HL-60/S4 (cell line): ENCODE results near the gene ARL15.
"Not testable (repeated sequence)": the region's sequence is repeated elsewhere in the genome, so short reads cannot be mapped to it uniquely, and the experiment has no call there.

Source experiments
- in situ Hi-C: fragments of 300-500 bp; cut with MboI; formaldehyde crosslinking; loops from 2 replicates; pipeline ENCODE4 v1.14.3; 2022; ENCODE audit warnings: low sequenced_read_pairs

The ARL15 gene

DNA sequence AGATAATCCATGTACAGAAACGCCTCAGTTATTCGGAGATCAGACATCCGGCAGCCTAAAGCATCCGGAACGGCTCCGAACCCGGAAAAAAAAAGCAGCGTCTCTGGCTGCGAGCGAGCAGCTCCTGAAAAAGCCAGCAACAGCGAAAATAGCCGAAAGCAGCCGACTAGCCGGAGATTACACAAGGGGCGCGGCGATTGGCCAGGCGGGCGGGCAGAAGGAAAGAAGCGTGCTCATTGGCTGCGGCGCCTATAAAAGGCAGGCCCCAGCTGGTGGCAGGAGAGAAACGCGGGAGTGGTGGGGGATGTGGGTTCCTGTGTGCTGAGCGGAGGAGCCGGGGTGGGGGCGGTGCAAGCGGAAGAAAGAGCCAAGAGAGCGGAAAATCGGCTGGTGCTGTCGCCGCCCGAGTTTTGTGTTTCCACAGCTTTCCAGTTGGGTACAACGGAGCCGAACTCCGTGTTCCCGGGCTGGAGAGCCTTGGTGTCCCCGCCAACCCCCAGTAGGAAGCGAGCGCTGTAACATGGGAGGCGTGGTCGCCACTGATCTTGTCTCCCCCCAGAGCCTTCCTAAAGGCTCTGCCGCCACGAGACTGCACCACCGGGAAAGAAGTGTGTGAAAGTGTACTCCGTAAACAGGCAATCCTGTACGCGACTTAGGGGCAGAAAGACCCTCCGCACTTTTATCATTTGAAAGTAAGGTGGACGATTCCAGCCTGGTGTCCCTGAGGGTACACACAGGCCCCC is at the start of gene ARL15:
TSS of gene ARL15 (minus strand) at position 141 of the 743 bp plus-strand sequence.
- in situ Hi-C loops = no loop called here

- in situ Hi-C loops = no loop called here
Measured at GRCh38 chr5:54360089-54360488, 49.7 kb upstream of the ARL15 start.

DNA sequence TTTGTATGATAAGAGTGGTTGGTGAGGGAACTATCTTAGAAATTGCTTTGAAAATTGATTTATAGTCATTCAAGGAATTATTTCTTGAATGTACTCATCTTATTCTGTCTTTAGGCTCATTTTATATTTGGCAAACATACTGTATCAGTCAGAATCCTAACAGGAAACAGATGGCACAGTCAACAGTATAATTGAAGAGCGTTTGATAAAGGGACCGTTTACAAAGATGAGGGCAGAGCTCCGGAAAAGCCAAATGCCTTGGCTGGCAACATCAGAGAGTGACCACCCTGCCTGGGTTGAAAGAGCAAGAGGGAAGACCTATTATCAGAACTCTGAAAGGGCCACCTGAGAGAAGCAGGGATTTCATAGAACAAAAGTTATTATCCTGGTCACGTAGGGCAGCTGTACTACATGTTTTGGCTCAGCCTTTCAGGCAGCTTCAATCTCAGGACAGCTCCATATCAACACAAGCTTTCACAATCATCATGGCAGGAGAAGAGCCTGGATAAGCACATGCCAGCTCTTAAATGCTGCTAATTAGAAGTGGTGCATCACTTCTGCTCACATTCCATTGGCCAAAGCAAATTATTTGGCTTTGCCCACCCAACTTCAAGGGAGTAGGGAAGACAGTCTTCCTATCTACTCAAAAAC is 47.2 kb upstream of the ARL15 start:
- in situ Hi-C loops = no loop called here

GRCh38 chr5:54353933-54354564 is 43.7 kb upstream of the ARL15 start:
- in situ Hi-C loops = not testable (repeated sequence)

DNA sequence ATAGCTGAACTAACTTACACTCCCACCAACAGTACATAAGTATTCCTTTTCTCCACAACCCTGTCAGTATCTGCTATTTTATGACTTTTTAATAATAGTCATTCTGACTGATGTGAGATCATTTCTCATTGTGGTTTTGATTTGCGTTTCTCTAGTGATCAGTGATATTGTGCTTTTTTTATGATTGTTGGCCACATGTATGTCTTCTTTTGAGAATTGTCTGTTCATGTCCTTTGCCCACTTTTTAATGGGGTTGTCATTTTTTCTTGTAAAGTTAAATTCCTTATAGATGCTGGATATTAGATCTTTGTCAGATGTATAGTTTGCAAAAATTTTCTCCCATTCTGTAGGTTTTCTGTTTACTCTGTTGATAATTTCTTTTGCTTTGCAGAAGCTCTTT is 42.2 kb upstream of the ARL15 start:
- in situ Hi-C loops = not testable (repeated sequence)

- in situ Hi-C loops = no loop called here
Measured at GRCh38 chr5:54347221-54347865, 37.0 kb upstream of the ARL15 start.

DNA sequence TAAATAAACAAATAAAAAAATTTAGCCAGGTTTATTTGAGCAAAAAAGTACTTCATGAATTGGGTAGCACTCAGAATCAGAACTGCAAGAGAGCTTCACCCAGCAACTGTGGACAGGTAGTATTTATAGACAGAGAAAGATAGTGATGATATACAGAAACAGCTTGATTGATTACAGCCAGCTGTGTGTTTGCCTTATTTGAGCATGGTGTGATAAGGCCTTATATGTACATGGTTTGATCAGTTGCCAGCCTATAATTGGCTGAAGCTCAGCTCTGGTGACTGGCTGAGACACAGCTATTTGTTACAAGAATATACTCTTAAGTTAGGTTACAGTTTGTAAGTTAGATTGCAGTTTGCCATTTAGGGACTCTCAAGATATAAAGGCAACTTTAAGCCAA is 34.3 kb upstream of the ARL15 start:
- in situ Hi-C loops = no loop called here

GRCh38 chr5:54341971-54342370 is 31.6 kb upstream of the ARL15 start:
- in situ Hi-C loops = no loop called here

DNA sequence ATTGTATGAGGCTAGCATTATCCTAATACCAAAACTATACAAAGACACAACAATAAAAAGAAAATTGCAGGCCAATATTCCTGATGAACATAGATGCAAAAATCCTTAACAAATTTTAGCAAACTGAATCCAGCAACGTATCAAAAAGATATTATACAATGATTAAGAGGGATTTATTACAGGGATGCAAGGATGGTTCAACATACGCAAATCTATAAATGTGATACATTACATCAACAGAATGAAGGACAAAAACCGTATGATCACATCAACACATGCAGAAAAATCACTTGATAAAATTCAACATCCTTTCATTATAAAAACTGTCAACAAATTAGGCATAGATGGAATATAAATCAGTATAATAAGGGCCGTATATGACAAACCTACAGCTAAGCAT is 27.1 kb upstream of the ARL15 start:
- in situ Hi-C loops = no loop called here

- in situ Hi-C loops = no loop called here
Measured at GRCh38 chr5:54332720-54333119, 22.3 kb upstream of the ARL15 start.

DNA sequence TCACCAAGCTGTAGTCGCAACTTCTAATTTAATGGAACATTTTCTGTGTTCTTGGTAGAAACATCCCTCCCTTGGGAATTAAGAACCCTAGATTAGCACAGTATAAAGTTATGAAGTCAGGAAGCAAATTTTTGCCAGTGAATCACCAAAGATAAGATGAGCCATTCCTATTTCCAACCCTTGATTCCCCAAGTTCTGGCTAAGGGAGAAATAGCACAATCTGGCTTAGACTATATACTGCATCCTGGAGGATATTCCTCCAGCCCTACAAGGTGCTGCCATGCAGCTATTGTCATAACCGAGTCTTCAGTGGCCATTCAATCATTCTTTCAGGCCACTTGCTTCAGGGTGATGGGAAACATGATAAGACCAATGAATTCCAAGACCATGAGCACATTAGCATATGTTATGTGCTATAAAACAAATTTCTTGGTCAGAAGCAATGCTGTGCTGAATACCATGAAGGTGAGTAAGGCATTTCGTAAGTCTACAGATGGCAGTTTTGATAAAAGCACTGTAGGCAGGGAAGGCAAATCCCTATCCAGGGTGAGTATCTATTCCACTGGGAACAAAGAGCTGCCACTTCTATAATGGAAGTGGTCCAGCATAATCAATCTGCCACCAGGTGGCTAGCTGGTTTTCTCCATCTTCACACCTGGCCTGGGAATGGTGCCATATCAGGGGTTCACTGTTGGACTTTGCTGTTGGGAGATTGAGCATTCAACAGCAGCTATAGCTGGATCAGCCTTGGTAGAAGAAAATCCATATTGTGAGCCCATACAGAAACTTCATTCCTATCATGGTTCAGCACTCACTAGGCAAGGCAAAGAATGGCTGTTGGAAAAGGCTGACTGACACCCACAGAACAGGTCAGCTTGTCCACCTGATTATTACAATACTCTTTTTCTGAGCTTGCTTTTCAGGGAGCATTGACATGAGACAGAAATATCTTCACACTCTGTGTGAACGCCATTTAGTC is 19.6 kb upstream of the ARL15 start:
- in situ Hi-C loops = no loop called here

- in situ Hi-C loops = no loop called here
Measured at GRCh38 chr5:54326662-54327270, 16.4 kb upstream of the ARL15 start.

- in situ Hi-C loops = no loop called here
Measured at GRCh38 chr5:54325610-54326311, 15.4 kb upstream of the ARL15 start.

GRCh38 chr5:54325272-54325609 is 14.9 kb upstream of the ARL15 start:
- in situ Hi-C loops = no loop called here

GRCh38 chr5:54324651-54325271 is 14.4 kb upstream of the ARL15 start:
- in situ Hi-C loops = no loop called here

DNA sequence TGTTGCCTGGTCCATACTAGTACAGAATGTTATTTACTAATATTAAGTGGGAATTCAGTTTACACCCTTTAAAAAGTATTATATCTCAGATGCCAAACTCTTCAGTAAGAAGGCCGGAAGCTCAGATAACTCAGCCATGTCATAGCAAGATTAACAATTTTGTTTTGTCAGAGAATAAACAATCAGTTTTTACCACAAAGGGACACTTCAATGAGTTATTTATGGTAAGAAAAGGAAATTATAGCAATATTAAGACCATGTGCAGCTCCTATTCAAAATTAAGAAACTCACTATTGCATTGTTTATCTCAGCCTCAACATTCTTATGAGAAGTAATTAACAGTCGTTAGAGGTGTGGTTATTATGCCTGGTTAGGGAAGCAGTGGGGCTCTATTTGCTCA is 13.1 kb upstream of the ARL15 start:
- in situ Hi-C loops = no loop called here

DNA sequence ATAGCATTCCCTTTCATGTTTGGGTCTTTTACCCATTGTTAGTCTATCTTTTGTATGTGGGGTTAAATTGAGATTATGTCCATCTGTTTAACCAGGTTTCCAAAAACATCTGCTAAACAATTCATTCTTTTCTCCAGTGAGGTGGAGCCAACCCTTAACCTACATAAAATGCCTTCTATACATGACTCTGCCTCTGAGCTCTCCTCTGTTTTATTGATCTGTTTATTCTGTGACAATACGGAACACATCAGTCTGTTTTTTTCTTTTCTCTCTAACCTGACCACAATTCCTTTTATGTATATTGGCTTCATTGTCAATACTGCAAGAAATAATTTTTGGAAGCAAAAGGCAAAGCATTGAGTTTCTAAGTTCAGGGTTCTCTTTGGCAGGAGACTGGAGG is 9.9 kb upstream of the ARL15 start:
- in situ Hi-C loops = no loop called here

GRCh38 chr5:54317511-54318260 is 7.3 kb upstream of the ARL15 start:
- in situ Hi-C loops = no loop called here
